Immature natural killer cell (primary cell): ENCODE data around the gene HSH2D. TPM values are rescaled to one million over a fixed set of nuclear protein-coding genes. Genes with fewer than 3 reads are reported as not detected.
A peak's percentile ranks its signal among the peaks of the same experiment; 100 is the strongest.
"Not testable (repeated sequence)": the region's sequence is repeated elsewhere in the genome, so short reads cannot be mapped to it uniquely, and the experiment has no call there.

Experiments
- DNase-seq, 3 donors: peaks; one replicate each; pipeline ENCODE4 v3.0.0; 2022; ENCODE audit warnings: mixed read lengths in 1 of 3
- H3K27ac Mint-ChIP-seq, 6 donors: one replicate each; pipeline ENCODE4 v1.8.0; 2020; ENCODE audit warnings: mixed read lengths in 6 of 6, mild to moderate bottlenecking in 5 of 6, inconsistent platforms in 4 of 6, moderate library complexity in 3 of 6
- H3K27me3 Mint-ChIP-seq, 3 donors: one replicate each; pipeline ENCODE4 v1.8.0; 2020 to 2021; ENCODE audit warnings: low read depth in 3 of 3, mild to moderate bottlenecking in 3 of 3, mixed read lengths in 3 of 3, moderate library complexity in 3 of 3, inconsistent platforms in 1 of 3
- H3K36me3 Mint-ChIP-seq, 3 donors: one replicate each; pipeline ENCODE4 v1.8.0; 2020; ENCODE audit warnings: mixed read lengths in 3 of 3, inconsistent platforms in 2 of 3, mild to moderate bottlenecking in 2 of 3
- H3K4me1 Mint-ChIP-seq, 2 donors: one replicate each; pipeline ENCODE4 v1.8.0; 2020; ENCODE audit warnings: inconsistent platforms in 2 of 2, mild to moderate bottlenecking in 2 of 2, mixed read lengths in 2 of 2, moderate library complexity in 1 of 2
- H3K4me3 Mint-ChIP-seq, 5 donors: one replicate each; pipeline ENCODE4 v1.8.0; 2020; ENCODE audit warnings: mild to moderate bottlenecking in 5 of 5, mixed read lengths in 5 of 5, inconsistent platforms in 3 of 5, moderate library complexity in 3 of 5
- H3K9me3 Mint-ChIP-seq, 6 donors: one replicate each; pipeline ENCODE4 v1.8.0; 2020; ENCODE audit warnings: mild to moderate bottlenecking in 6 of 6, mixed read lengths in 6 of 6, inconsistent platforms in 4 of 6, moderate library complexity in 3 of 6
- polyA plus RNA-seq, 3 donors: library from polyadenylated mRNA; unstranded; fragments of 300-500 nt; fragmentation: Illumina TruSeq; gene quantifications; one replicate each; pipeline ENCODE4 v1.2.3, GENCODE V29; 2021

Gene HSH2D
- polyA plus RNA-seq, 3 donors from 2014 or later = 70.4 to 127 (median 97.4) TPM

GRCh38 chr19:16167055-16167454, 23.6 kb downstream of the HSH2D start:
- Mint-ChIP-seq H3K4me3 (peak overlapping the region; percentile 18 to 55 (median 40)), H3K36me3 (peaks cover 0 to 8% (median 4%) of the 10 kb centered on the region in 3 donors), H3K27ac (peak overlapping the region in 5 of 6 donors; percentile 17 to 83 (median 41)), H3K4me1 (peaks cover 26 to 30% of the 10 kb centered on the region in 2 donors), H3K9me3 (peaks cover 0 to 7% (median 6%) of the 10 kb centered on the region in 6 donors), H3K27me3 (peaks cover 0 to 2% (median 2%) of the 10 kb centered on the region in 3 donors)
- no peak for DNase-seq

GRCh38 chr19:16168465-16169081, 25.1 kb downstream of the HSH2D start:
- H3K4me1 Mint-ChIP-seq = peaks cover 39 to 45% of the 10 kb centered on the region in 2 donors
- H3K27ac Mint-ChIP-seq = peak overlapping the region; percentile 83 to 92 (median 88)
- H3K36me3 Mint-ChIP-seq = peaks cover 0 to 8% (median 4%) of the 10 kb centered on the region in 3 donors
- peaks cover 2 to 3% (median 2%) of the 10 kb centered on the region in 3 donors for H3K27me3 Mint-ChIP-seq
- H3K4me3 Mint-ChIP-seq = peak overlapping the region; percentile 37 to 76 (median 69)
- H3K9me3 Mint-ChIP-seq = peaks cover 0 to 7% (median 6%) of the 10 kb centered on the region in 6 donors
- peak; percentile 46 to 60 (median 54) for DNase-seq

DNA sequence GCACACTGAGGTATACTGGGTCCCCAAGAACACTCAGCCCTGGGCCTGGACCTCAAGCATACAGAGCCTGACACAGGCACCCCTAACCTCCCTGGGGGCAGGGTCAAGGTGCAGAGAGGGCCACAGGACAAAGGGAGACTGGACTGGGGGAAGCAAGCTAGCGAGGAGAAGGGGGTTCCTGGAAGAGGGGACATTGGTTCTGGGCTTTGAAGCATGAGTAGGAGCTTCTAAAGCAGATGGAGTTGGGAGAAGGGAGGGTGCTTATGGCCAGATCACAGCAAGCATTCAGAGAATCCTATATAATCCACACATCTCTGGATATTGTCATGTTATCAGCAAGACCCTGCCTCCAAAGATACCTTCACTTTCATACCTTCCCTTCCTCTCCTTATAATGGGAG, 26.6 kb downstream of the HSH2D start:
- Mint-ChIP-seq H3K4me1 (peaks cover 42 to 47% of the 10 kb centered on the region in 2 donors), H3K4me3 (no peak overlapping the region), H3K9me3 (peaks cover 0 to 7% (median 6%) of the 10 kb centered on the region in 6 donors), H3K27me3 (peaks cover 2 to 3% (median 2%) of the 10 kb centered on the region in 3 donors), H3K36me3 (peaks cover 0 to 8% (median 4%) of the 10 kb centered on the region in 3 donors), H3K27ac (peak overlapping the region in 4 of 6 donors; percentile 63 to 88 (median 72))
- no peak for DNase-seq

DNA sequence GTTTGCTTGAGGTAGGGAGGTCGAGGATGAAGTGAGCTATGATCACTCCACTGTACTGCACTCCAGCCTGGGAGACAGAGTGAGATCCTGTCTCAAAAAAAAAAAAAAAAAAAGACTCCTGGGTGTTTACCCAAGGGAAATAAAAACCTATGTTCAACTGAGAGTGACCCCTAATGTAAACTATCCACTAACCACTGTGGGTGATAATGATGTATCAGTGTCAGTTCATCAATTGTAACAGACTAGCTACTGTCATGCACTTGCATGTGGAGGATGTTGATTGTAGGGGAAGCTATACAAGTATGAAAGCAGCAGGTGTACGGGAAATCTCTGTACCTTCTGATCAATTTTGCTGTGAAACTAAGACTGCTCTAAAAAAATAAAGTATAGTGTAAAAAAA, 32.5 kb downstream of the HSH2D start:
- Mint-ChIP-seq H3K27me3 (peaks cover 0 to 4% (median 2%) of the 10 kb centered on the region in 3 donors), H3K36me3 (no peaks in the 10 kb centered on the region), H3K4me3 (no peak overlapping the region), H3K9me3 (no peaks in the 10 kb centered on the region), H3K27ac (no peak overlapping the region), H3K4me1 (peaks cover 16 to 19% of the 10 kb centered on the region in 2 donors)
- DNase-seq = no peak

GRCh38 chr19:16178866-16179265, 35.4 kb downstream of the HSH2D start:
- H3K9me3 Mint-ChIP-seq, H3K36me3 Mint-ChIP-seq, H3K4me3 Mint-ChIP-seq, DNase-seq: not testable (repeated sequence)
- peak overlapping the region in 2 of 6 donors; percentile 25 to 42 for H3K27ac Mint-ChIP-seq
- H3K4me1 Mint-ChIP-seq = peaks cover 8 to 11% of the 10 kb centered on the region in 2 donors
- peaks cover 2 to 11% (median 8%) of the 10 kb centered on the region in 3 donors for H3K27me3 Mint-ChIP-seq

DNA sequence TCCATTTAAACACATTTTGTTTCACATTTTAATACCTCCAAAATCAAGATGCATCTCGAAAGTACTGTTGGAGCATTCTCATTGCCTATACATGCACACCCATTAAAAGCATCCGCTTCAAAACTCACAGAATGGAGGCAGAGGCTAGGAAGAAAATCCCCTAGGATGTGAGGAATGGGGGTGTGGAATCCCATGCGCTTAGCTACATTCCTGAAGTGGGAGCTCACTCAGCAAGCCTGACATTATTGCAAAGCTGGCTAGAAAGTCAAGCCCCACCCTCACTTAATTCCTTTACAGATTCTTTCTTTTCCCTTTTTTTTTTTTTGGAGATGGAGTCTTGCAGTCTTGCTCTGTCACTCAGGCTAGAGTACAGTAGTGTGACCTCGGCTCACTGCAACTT, 37.1 kb downstream of the HSH2D start:
- no peak overlapping the region for H3K4me3 Mint-ChIP-seq
- H3K27ac Mint-ChIP-seq = no peak overlapping the region
- peaks cover 18 to 19% of the 10 kb centered on the region in 2 donors for H3K4me1 Mint-ChIP-seq
- peaks cover 8 to 11% (median 11%) of the 10 kb centered on the region in 3 donors for H3K27me3 Mint-ChIP-seq
- H3K9me3 Mint-ChIP-seq = no peaks in the 10 kb centered on the region
- DNase-seq = no peak
- H3K36me3 Mint-ChIP-seq = no peaks in the 10 kb centered on the region

GRCh38 chr19:16184665-16185122, 41.2 kb downstream of the HSH2D start:
- peaks cover 31 to 41% of the 10 kb centered on the region in 2 donors for H3K4me1 Mint-ChIP-seq

DNA sequence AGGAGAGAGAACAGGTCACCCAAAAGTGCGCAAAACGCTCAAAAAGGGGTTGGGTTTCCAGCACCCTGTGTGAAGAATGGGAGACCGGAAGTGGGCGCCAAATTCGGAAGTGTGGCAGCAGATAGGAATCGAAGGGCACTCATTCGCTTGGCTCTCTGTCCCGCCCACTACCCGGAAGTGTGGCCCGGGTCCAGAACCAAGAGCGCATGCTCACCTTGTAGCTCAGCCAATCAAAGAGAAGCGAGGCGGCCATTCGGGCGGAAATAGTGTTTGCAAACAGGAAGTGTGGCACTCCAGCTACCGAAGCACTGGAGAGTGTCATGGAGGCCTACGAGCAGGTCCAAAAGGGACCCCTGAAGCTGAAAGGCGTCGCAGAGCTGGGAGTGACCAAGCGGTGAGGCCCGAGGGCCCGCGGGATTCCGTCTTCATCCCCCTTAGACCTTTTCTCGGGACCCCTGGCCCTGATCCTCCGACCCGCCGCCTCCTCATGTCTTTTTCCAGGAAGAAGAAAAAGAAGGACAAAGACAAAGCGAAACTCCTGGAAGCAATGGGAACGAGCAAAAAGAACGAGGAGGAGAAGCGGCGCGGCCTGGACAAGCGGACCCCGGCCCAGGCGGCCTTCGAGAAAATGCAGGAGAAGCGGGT, 41.8 kb downstream of the HSH2D start, which contains the start of gene FAM32A:
Gene FAM32A (plus strand): TSS at position 288 of the 645 bp plus-strand sequence. CDS start 33 bp downstream, at position 321.
- Mint-ChIP-seq H3K36me3 (peaks cover 0 to 5% (median 4%) of the 10 kb centered on the region in 3 donors), H3K4me1 (peaks cover 31 to 41% of the 10 kb centered on the region in 2 donors), H3K27me3 (peaks cover 9 to 12% (median 9%) of the 10 kb centered on the region in 3 donors), H3K9me3 (no peaks in the 10 kb centered on the region), H3K4me3 (peak within 1 kb of the TSS; percentile 95 to 100 (median 99)), H3K27ac (peak within 1 kb of the TSS; percentile 89 to 98 (median 94))
- DNase-seq = peak; percentile 99

More at GRCh38 chr19:16184665-16185122, 41.2 kb downstream of the HSH2D start:
- peak overlapping the region; percentile 95 to 100 (median 99) for H3K4me3 Mint-ChIP-seq
- H3K36me3 Mint-ChIP-seq = peaks cover 0 to 5% (median 4%) of the 10 kb centered on the region in 3 donors
- no peaks in the 10 kb centered on the region for H3K9me3 Mint-ChIP-seq
- DNase-seq = no peak
- H3K27me3 Mint-ChIP-seq = peaks cover 8 to 12% (median 11%) of the 10 kb centered on the region in 3 donors
- peak overlapping the region; percentile 89 to 98 (median 94) for H3K27ac Mint-ChIP-seq

DNA sequence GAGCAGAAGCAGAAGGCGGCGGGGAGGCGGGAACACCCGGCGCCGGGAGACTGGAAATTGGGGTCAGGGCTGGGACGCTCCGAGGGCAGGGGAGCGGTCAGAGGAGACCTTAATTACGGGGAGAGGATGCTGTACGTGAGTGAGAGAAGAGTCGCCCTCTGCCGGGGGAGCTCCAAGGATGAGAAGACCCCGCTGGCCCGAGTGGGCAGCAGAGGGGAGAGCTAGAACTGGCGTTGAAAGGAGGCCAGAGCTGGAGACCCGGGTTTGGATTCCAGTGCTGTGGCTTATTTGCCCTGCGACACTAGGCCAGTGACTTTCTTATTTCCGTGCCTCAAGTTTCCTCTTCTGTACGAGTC, 42.3 kb downstream of the HSH2D start:
- Mint-ChIP-seq H3K27ac (peak overlapping the region; percentile 89 to 98 (median 94)), H3K27me3 (peaks cover 9 to 12% (median 9%) of the 10 kb centered on the region in 3 donors), H3K9me3 (no peaks in the 10 kb centered on the region), H3K36me3 (peaks cover 0 to 5% (median 4%) of the 10 kb centered on the region in 3 donors), H3K4me1 (peaks cover 31 to 41% of the 10 kb centered on the region in 2 donors), H3K4me3 (peak overlapping the region; percentile 95 to 100 (median 99))
- peak; percentile 28 to 35 (median 31) for DNase-seq

- H3K36me3 Mint-ChIP-seq = peaks cover 5 to 11% (median 5%) of the 10 kb centered on the region in 3 donors
- H3K4me3 Mint-ChIP-seq = no peak overlapping the region
- H3K27me3 Mint-ChIP-seq = peaks cover 2 to 7% (median 5%) of the 10 kb centered on the region in 3 donors
- no peaks in the 10 kb centered on the region for H3K9me3 Mint-ChIP-seq
- H3K27ac Mint-ChIP-seq = no peak overlapping the region
- no peak for DNase-seq
- peaks cover 23 to 30% of the 10 kb centered on the region in 2 donors for H3K4me1 Mint-ChIP-seq
These were observed 45.0 kb downstream of the HSH2D start for GRCh38 chr19:16188521-16188920.

GRCh38 chr19:16190198-16190597, 46.7 kb downstream of the HSH2D start:
- H3K4me1 Mint-ChIP-seq = peaks cover 18 to 26% of the 10 kb centered on the region in 2 donors
- peaks cover 5 to 11% (median 5%) of the 10 kb centered on the region in 3 donors for H3K36me3 Mint-ChIP-seq
- no peaks in the 10 kb centered on the region for H3K9me3 Mint-ChIP-seq
- H3K27ac Mint-ChIP-seq = peak overlapping the region in 1 of 6 donors; percentile 59
- peaks cover 2 to 5% (median 2%) of the 10 kb centered on the region in 3 donors for H3K27me3 Mint-ChIP-seq
- H3K4me3 Mint-ChIP-seq = no peak overlapping the region
- no peak for DNase-seq

- Mint-ChIP-seq H3K27me3 (peaks cover 1 to 2% (median 2%) of the 10 kb centered on the region in 3 donors), H3K27ac (no peak overlapping the region), H3K36me3 (peaks cover 5 to 11% (median 5%) of the 10 kb centered on the region in 3 donors), H3K4me3 (no peak overlapping the region), H3K4me1 (peaks cover 12 to 22% of the 10 kb centered on the region in 2 donors), H3K9me3 (no peaks in the 10 kb centered on the region)
- DNase-seq = no peak
These were observed 47.3 kb downstream of the HSH2D start for GRCh38 chr19:16190736-16191135.

- no peak for DNase-seq
- H3K9me3 Mint-ChIP-seq = no peaks in the 10 kb centered on the region
- H3K36me3 Mint-ChIP-seq = peaks cover 5 to 11% (median 5%) of the 10 kb centered on the region in 3 donors
- H3K27ac Mint-ChIP-seq = peak overlapping the region in 2 of 6 donors; percentile 54 to 65
- H3K4me1 Mint-ChIP-seq = peaks cover 6 to 17% of the 10 kb centered on the region in 2 donors
- peaks cover 1 to 2% (median 2%) of the 10 kb centered on the region in 3 donors for H3K27me3 Mint-ChIP-seq
- H3K4me3 Mint-ChIP-seq = no peak overlapping the region
These were observed 47.9 kb downstream of the HSH2D start for GRCh38 chr19:16191216-16191908.
